GM19351 (cell line): ENCODE measurements around the gene SLC8A2.

Source experiments
- ATAC-seq: cut with Tn5 transposase; IDR thresholded peaks from one replicate; pipeline ENCODE4 v1.9.1; 2021; ENCODE audit warnings: mild to moderate bottlenecking, moderate library complexity; ENCODE audit not compliant: unreplicated experiment

The SLC8A2 gene

DNA sequence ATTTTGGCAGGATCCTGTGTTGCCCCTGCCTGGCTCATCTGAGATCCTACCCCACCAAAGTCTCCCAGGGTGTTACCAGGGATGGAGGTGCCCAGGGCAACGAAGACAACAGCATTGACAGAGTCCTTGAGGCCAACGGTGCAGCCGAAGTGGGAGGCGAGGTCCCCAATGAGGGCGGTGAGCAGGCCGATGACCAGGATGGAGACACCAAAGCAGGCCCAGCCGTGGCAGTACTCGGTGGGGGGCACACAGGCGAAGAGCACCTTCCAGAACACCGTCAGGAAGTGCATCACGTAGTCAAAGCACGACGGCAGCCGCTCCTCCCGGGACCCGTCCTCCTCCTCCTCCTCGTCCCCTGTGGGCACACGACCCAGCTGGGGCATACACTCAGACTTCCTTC lies 39.6 kb downstream of the SLC8A2 start:
- no peak for ATAC-seq

DNA sequence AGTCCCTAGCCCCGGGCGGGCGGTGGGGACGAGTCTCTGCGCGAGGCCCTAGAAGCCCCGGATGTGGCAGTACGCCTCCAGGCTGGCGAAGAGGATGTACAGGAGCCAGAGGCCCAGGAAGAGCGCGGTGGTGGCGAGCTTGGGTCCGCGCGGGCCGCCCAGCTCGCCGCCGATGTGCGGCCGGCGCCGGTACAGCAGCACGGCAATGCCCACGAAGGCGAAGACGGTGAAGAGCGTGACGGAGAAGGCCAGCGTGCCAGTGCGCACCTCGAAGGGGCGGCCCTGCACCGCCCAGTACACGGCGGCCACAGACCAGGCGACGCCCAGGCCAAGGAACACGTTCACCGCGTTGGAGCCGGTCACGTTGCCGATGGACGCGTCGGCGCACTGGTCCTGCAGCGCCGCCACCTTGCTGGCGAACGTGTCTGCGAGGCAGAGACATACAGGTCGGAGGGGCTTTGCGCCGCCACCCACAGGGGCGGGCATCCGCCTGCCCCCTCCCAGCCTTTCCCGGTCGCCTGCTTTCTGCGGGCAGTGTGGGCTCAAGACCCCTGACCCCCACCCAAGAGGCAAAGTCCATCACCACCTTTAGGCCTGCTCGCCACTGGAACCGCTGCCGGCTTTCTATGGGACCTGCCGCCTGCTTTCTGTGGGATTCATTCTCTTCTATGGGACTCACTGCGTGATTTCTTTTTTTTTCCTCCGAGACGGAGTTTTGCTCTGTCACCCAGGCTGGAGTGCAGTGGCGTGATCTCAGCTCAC lies 41.5 kb downstream of the SLC8A2 start:
- no peak for ATAC-seq

DNA sequence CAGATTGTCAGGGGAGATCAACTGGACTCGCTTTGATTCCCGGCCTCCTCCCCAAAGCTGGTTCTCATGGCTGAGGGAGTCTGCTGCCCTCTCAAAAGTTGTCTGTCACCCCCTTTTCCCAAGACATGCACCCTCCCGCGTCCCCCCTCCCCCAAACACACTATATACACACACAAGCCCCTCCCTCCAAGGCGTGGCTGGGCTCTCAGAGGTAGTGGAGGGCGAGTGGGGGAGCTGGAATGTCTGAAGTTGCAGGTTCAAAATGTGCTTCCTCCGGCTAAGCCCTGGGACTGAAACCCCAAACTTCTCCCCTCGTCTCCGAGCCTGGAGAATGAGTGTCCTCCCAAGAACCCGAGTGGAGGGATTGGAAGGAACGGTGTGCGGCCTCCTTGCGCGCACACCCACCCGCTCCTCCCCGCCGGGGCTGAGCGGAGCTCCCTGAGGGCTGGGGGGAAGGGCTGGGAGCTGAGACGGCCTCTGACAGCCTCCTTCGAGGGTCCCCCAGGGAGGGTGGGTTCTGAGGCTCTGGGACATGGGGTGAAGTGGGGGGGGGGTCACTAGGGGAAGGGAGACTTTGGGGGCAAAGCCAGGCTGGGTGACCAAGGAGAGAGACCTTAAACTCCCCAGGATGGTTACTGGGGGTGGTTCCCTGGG lies 42.4 kb downstream of the SLC8A2 start:
- ATAC-seq = no peak

DNA sequence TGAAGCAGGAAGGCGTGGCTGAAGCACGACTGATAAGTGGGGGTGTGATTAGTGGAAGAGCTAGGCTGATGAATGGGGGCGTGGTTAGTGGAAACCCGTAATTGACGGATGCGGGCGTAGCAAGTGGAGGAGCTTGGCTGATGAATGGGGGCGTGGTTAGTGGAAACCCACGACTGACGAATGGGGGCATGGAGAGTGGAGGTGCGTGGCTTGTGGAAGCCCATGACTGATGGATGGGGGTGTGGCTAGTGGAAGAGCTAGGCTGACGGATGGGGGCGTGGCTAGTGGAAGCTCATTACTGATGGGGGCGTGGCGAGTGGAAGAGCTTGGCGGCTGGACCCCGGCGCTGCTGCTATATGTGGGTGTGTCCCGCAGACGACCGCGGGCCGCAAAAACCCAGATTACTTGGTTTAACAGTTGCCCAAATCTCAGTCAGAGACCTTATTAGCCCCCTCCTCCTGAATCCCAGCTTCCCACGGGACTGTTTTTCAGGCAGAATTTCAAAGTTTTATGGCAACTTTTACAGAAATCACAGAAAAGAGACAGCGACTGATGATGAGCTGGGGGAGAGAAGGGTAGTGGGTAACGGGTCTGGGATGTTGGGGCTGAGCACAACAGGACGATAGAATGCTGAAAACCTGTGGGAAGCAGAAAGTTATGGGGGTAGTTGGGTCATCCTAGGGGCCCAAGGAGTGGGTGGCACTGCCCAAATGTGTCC lies 43.4 kb downstream of the SLC8A2 start:
- no peak for ATAC-seq

DNA sequence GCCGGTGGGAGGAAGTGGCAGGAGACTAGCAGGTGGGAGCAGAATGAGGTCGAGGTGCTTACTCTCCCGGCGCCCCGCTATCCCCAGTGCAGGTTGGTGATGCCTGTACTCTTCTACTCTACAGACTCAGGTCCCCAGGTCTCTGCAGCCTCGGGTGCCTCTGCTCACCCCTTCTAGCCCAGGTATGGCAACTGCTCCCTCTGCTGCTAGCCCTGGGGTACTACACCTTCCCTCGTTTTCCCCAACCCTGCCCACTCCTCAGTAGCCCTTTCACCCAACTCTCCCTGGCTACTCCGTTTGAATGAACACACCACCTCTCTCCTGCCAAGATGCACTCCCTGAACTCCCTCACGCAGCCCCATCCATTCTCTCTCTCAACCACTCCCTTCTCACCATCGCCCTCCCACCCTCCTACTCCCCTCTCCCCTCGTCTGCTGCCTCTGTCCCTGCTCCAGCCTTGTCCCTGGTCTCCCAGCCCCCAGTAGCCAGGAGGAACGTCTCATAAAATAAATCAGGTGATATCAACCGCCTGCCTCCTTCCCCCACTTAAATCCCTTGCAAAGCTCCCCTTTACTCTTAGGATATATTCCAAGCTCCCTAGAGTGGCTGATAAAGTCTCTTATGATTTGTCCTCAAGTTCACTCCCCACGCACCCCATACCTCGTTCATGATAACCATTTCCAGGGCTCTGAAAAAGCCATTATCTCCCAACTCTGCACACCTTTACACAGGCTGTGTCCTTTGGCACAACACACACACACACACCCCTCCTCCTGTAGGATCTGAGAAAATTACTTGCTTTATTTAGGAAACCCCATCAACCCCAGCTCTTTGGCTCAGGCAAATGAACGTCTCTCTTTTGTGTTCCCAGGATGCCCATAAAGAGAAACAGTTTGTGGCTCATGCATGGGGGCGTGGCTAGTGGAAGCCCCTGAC lies 44.2 kb downstream of the SLC8A2 start:
- no peak for ATAC-seq

DNA sequence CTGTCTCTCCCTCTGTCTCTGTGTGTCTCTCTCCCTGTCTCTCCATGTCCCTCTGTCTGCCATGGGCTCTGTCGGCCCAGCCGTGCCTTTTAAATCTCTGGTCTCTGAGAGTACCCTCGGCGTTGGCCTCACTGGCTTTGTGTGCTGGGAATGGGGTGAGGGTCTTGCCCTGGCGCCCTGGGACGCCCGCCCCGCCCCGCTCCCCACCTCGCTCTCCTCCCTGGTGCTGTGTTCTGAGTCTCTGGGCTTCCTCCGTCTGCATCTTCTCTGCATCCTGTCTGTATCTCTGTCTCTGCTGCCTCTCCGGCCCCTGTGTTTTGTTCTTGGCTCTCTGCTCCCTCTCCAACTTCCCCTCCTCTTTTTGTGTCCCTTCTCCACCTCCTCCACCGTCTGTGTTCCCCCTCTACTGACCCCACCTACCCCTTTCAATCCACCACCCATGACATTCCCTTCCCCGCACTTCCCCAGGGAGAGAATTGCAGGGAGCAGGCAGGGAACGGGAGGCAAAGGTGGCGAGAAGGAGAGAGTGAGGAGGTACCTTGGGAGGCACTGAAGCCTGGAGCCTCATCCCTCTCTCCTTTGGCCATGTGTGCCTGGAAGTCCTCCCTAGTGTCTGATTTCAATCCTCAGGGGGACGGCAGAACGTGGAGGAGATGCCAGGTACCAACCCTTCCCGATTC lies 48.4 kb downstream of the SLC8A2 start:
- no peak for ATAC-seq

DNA sequence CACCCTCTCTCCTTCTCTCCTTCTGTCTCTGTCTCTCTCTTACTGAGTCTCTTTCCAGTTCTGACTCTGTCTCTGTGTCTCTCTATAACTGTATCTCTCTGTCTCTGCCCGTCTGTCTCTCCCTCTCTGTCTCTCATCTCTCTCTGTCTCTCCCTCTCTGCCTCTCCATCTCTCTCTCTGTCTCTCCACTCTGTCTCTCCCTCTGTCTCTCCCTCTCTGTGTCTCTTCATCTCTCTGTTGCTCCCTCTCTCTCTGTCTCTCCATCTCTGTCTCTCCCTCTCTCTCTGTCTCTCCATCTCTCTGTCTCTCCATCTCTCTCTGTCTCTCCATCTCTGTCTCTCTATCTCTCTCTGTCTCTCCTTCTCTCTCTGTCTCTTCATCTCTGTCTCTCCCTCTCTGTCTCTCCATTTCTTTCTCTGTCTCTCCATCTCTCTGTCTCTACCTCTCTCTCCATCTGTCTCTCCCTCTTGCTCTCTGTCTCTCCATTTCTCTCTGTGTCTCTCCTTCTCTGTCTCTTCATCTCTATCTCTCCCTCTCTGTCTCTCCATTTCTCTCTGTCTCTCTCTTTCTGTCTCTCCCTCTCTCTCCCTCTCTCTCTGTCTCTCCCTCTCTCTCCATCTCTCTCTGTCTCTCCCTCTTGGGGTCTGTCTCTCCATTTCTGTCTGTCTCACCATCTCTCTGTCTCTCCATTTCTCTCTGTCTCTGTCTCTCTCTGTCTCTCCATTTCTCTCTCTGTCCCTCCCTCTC lies 49.1 kb downstream of the SLC8A2 start:
- ATAC-seq = no peak

DNA sequence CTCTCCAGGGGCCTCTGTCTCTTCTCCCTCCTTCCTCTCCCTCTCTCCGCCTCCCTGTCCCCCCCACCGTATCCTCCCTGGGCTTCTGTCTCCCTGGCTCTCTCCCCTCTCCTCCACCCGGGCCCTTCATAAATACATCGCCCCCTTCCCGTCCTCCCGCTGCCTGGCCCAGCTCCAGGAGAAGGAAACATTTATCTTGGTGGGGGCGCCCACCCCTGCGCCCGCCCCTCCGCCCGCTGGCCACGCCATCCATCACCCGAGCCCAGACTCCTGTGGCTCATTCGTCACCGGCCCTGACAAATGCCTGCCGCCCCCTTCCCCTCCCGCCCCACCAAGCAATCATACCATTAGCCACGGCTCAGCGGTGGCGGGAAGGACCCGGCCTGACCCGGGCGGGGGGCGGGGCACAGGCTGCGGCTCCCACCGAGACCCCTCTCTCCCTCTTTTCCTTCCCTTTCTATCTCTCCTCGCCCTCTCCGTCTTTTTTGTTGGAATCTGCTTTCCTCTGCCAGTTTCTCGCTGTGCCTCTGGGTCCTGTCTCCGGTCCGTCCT lies 49.8 kb downstream of the SLC8A2 start:
- ATAC-seq = no peak

DNA sequence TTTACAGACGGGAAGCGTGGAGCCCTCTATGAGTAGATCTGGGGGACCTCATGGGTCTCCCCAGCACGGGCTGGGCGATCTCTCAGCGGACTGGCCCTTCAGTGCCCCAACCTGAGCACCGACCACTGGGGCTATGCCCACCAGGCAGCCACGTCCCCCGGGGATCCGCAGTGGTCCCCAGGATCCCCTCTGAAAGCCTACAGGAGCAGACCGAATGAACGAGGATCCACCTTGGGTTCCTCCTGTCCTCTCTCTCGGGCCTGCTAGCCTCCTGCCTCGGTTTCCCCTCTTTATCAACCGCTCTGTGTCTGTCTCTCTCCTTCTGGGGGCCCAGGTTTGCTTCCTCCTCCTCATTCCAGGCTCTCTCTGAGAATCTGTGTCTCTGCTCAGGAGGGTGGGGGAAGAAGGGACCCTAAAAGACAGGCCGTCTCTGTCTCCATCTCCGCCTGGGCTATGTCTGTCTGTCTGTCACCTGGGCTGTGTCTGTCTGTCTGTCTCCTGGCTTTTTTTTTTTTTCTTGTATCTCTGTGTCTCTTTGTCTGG lies 50.4 kb downstream of the SLC8A2 start:
- ATAC-seq = no peak

DNA sequence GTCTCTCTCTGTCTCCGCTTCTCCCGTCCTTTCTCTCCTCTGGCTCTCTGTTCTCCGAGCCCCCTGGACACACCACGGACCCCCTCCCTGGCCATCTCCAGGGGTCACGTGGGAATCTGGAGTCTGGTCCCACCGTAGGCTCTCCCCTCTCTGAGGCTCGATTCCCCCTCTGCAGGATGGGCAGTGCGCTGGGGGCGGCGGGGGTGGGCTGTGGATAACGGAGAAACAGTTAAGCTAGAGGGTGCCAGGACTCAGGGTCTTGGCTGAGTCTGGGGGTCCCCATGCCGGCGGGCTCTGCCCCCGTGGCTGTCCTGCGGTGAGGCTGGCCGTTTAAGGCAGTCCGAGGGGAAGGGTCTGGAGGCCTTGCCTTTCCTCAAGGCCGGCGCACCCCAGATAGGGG lies 51.9 kb downstream of the SLC8A2 start:
- ATAC-seq = no peak

DNA sequence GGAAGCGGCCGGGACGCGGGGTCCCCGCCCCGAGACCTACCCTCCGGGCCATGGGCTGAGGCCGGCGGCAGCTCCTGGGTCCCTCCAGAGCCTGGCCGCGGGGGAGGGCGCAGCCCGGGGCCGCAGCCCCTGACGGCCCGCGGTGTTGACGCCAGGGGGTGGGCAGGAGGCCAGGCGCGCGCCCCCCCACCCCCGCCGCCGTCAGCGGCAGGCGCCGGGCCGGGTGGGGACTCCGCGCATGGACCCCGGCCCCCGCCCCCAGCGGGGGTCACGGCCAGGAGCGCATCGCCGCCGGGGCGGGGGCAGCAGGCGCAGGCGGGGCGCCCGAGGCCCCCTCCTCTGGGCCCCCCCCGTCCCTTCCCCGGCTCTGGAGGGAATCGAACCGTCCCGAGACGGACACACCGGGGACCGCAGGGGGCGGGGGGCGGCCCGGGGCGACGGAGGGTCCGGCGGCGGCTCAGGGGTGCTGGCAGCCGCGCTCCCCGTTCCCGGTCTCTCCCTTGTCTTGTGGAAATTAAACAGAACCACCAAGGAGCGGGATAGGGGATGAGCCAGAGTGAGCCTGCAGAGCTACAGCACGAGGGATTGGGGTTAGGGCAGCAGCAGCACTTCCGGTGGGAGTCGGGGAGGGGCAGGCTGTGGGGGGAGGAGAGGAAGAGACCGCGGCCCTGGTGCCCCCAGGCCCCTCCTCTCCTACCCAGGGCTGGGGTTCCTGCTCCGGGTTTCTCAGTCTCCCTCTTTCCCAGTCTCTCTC lies 52.5 kb downstream of the SLC8A2 start, which contains the start of gene MEIS3:
Gene MEIS3 (minus strand): TSS at position 498 of the 754 bp plus-strand sequence. CDS start 446 bp downstream, at position 52.
- no peak for ATAC-seq

DNA sequence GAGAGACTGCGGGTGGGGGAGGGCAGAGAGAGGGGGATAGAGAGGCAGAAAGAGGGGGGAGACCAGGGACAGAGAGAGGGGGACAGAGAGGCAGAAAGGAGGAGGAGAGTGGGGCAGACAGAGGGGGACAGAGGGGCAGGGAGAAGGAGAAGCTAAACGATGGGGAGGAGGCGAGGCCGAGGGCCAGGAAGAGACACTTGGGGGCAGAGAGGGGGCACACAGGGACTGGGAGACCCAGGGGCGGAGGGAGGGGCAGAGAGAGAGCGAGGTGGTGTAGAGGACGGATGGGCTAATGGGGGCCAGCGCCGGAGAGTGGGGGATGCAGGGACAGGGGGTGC lies 53.0 kb downstream of the SLC8A2 start:
- no peak for ATAC-seq

DNA sequence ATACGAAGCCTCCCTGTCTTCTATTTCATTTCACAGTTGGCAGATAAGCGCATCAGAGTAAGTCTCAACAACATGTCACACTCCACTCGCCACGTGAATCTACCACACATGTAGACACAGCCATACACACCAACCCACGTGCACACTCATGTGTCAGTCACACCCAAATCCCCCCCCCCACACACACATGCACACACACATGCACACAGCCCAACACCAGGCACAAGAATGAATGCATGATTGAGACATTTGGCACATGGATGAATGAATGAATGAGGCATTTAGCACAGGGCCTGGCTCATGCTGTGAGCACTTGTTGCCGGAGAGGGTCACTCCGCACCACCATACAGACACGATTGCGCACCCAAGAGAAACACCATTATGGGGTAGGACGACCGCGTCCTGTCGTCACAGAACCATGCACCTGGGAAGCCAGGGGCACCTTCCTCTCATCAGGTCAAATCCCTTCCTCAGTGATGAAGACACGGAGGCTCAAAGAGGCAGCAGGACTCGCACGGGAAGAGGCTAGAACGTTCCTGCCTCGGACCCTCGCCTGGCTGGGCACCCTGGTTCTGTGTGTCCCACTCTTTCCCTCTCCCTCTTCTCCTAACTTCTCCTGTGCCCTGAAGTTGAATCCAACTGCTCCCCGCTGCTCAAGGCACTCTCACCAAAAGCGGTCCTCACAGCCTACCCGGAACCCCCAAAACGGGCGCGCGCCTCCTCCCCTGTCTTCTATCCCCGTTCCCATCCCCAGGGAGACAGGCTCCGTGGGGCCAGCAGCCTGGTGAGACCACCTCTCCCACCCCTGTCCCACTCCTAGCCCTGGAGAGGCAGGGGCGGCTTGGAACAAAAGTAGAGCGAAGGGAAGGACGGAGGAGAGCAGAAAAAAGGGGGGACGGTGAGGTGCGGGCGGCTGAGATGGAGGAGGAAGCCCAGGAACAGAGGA lies 53.7 kb downstream of the SLC8A2 start:
- no peak for ATAC-seq

DNA sequence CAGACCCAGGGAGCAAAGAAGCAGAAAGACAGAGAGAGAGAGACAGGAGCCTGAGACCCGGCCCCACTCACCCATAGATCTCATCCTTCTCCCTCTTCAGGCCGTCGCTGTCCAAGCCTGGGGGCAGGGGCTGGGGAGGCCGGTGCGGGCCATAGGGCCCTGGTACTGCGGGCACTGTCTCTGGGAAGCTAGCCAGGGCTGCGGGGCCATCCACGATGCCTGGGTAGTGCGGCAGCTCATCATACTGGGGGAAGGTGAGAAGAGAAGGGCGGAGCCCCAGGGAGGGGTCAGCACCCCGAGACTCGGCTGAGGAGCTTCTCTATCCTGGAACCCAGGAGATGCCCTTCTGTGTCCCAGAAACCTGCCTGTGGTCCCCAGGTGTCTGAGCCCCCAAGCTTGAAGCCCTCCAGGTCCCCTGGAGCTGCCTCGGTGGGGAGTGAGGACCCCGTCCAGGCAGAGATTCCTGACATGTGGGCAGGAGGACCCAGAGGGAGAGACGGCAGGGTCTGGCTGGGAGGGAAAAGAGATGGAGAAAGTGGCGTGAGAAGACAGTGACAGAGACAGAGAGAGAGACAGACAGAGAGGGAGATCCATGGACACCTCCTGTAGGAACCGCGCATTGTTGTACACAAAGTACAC lies 54.5 kb downstream of the SLC8A2 start:
- ATAC-seq = no peak

DNA sequence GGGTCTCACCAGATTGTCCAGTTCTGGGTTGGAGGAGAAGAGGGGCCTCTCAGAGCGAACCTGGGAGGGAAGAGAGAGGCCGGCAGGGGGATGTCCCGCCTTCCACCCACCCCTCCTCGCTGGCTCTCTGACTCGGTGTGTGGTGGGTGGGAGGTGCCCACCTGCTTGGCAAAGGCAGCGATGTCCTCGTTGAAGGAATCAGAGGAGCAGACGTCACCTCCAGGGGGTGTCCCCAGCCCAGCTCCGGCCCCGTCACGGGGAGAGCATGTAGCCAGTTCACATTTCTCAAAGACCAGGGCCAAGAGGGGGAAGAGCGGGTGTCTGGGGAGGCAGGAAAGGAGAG lies 55.1 kb downstream of the SLC8A2 start:
- ATAC-seq = no peak

DNA sequence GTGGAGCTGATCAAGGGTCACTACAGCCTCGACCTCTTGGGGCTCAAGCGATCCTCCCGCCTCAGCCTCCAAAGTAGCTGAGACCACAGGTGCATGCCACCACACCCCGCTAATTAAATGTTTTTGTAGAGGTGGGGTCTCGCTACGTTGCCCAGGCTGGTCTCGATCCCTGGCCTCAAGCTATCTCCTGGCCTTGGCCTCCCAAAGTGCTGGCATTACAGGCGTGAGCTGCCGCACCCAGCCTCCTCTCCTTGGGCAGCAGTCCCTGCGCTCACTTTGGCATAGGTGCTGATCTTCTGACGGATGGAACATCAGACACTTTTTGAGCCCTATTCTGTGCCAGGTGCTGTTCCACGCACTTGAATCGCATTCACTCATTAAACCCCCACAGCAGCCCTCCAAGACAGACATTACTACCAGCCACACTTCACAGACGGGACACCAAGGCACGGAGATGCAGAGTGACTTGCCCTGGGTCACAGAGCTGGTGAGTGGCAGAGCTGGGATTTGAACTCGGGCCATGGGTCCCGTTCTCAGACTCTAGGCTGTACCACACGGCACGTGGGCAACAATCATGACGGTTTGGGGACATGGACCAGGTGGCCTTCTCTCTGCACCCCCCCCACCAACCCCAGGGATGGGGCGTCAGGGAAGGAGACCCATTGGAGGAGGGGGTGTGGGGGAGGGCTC lies 55.6 kb downstream of the SLC8A2 start:
- ATAC-seq = no peak
